ENCODE results near the gene ARFGEF3. TPM values are rescaled to one million over a fixed set of nuclear protein-coding genes. Genes with fewer than 3 reads are reported as not detected.

ARFGEF3 gene
- polyA plus RNA-seq, 2 donors, result 0.15 to 0.20 TPM

GRCh38 chr6:138187156-138187555 is 25.4 kb downstream of the ARFGEF3 start:
- no peaks in the 10 kb centered on the region for H3K9me3 ChIP-seq (ENCODE audit: control insufficient read depth in 2 of 2, insufficient read depth in 1 of 2, low read depth in 1 of 2, low read length in 1 of 2)
- no peak overlapping the region for H3K27ac ChIP-seq (ENCODE audit: low read depth in 2 of 2, low read length in 1 of 2)
- no peaks in the 10 kb centered on the region for H3K27me3 ChIP-seq (ENCODE audit: control insufficient read depth in 1 of 2, insufficient read depth in 2 of 2, low read length in 2 of 2)
- no peak overlapping the region for H3K4me3 ChIP-seq (ENCODE audit: low read depth in 1 of 2, low read length in 2 of 2)
- no peaks in the 10 kb centered on the region for H3K4me1 ChIP-seq (ENCODE audit: control insufficient read depth in 2 of 2, insufficient read depth in 2 of 2, low read length in 1 of 2)
- WGBS, 2 donors, result 88 to 95% methylated on average over 4 of the region's 4 CpGs
- no peaks in the 10 kb centered on the region for H3K36me3 ChIP-seq (ENCODE audit: control insufficient read depth in 2 of 2, insufficient read depth in 2 of 2, low read length in 1 of 2)

- H3K27me3 ChIP-seq (ENCODE audit: control insufficient read depth in 1 of 2, insufficient read depth in 2 of 2, low read length in 2 of 2), result no peaks in the 10 kb centered on the region
- WGBS, 2 donors, result 29 to 34% methylated on average over 5 of the region's 5 CpGs
- H3K4me3 ChIP-seq (ENCODE audit: low read depth in 1 of 2, low read length in 2 of 2), result no peak overlapping the region
- no peaks in the 10 kb centered on the region for H3K9me3 ChIP-seq (ENCODE audit: control insufficient read depth in 2 of 2, insufficient read depth in 1 of 2, low read depth in 1 of 2, low read length in 1 of 2)
- H3K36me3 ChIP-seq (ENCODE audit: control insufficient read depth in 2 of 2, insufficient read depth in 2 of 2, low read length in 1 of 2), result no peaks in the 10 kb centered on the region
- H3K27ac ChIP-seq (ENCODE audit: low read depth in 2 of 2, low read length in 1 of 2), result no peak overlapping the region
- no peaks in the 10 kb centered on the region for H3K4me1 ChIP-seq (ENCODE audit: control insufficient read depth in 2 of 2, insufficient read depth in 2 of 2, low read length in 1 of 2)
Measured at GRCh38 chr6:138188278-138188941, 26.7 kb downstream of the ARFGEF3 start.

GRCh38 chr6:138194287-138194686 is 32.5 kb downstream of the ARFGEF3 start:
- H3K27me3 ChIP-seq (ENCODE audit: control insufficient read depth in 1 of 2, insufficient read depth in 2 of 2, low read length in 2 of 2), result no peaks in the 10 kb centered on the region
- no peaks in the 10 kb centered on the region for H3K9me3 ChIP-seq (ENCODE audit: control insufficient read depth in 2 of 2, insufficient read depth in 1 of 2, low read depth in 1 of 2, low read length in 1 of 2)
- H3K27ac ChIP-seq (ENCODE audit: low read depth in 2 of 2, low read length in 1 of 2), result no peak overlapping the region
- H3K4me3 ChIP-seq (ENCODE audit: low read depth in 1 of 2, low read length in 2 of 2), result no peak overlapping the region
- no peaks in the 10 kb centered on the region for H3K36me3 ChIP-seq (ENCODE audit: control insufficient read depth in 2 of 2, insufficient read depth in 2 of 2, low read length in 1 of 2)
- WGBS, 2 donors, result 34 to 35% methylated on average over 4 of the region's 4 CpGs
- H3K4me1 ChIP-seq (ENCODE audit: control insufficient read depth in 2 of 2, insufficient read depth in 2 of 2, low read length in 1 of 2), result no peaks in the 10 kb centered on the region

GRCh38 chr6:138196122-138196738 is 34.5 kb downstream of the ARFGEF3 start:
- Histone ChIP-seq H3K4me1 (ENCODE audit: control insufficient read depth in 2 of 2, insufficient read depth in 2 of 2, low read length in 1 of 2) (no peaks in the 10 kb centered on the region), H3K4me3 (ENCODE audit: low read depth in 1 of 2, low read length in 2 of 2) (no peak overlapping the region), H3K9me3 (ENCODE audit: control insufficient read depth in 2 of 2, insufficient read depth in 1 of 2, low read depth in 1 of 2, low read length in 1 of 2) (no peaks in the 10 kb centered on the region), H3K36me3 (ENCODE audit: control insufficient read depth in 2 of 2, insufficient read depth in 2 of 2, low read length in 1 of 2) (no peaks in the 10 kb centered on the region), H3K27me3 (ENCODE audit: control insufficient read depth in 1 of 2, insufficient read depth in 2 of 2, low read length in 2 of 2) (no peaks in the 10 kb centered on the region), H3K27ac (ENCODE audit: low read depth in 2 of 2, low read length in 1 of 2) (no peak overlapping the region)
- WGBS, 2 donors, result 62 to 70% methylated on average over 3 of the region's 3 CpGs

- Histone ChIP-seq H3K27me3 (ENCODE audit: control insufficient read depth in 1 of 2, insufficient read depth in 2 of 2, low read length in 2 of 2) (no peaks in the 10 kb centered on the region), H3K4me1 (ENCODE audit: control insufficient read depth in 2 of 2, insufficient read depth in 2 of 2, low read length in 1 of 2) (no peaks in the 10 kb centered on the region), H3K9me3 (ENCODE audit: control insufficient read depth in 2 of 2, insufficient read depth in 1 of 2, low read depth in 1 of 2, low read length in 1 of 2) (no peaks in the 10 kb centered on the region), H3K4me3 (ENCODE audit: low read depth in 1 of 2, low read length in 2 of 2) (no peak overlapping the region), H3K36me3 (ENCODE audit: control insufficient read depth in 2 of 2, insufficient read depth in 2 of 2, low read length in 1 of 2) (no peaks in the 10 kb centered on the region), H3K27ac (ENCODE audit: low read depth in 2 of 2, low read length in 1 of 2) (no peak overlapping the region)
- 93 to 95% methylated on average over 7 of the region's 7 CpGs for WGBS, 2 donors
Measured at GRCh38 chr6:138197570-138197969, 35.8 kb downstream of the ARFGEF3 start.

DNA sequence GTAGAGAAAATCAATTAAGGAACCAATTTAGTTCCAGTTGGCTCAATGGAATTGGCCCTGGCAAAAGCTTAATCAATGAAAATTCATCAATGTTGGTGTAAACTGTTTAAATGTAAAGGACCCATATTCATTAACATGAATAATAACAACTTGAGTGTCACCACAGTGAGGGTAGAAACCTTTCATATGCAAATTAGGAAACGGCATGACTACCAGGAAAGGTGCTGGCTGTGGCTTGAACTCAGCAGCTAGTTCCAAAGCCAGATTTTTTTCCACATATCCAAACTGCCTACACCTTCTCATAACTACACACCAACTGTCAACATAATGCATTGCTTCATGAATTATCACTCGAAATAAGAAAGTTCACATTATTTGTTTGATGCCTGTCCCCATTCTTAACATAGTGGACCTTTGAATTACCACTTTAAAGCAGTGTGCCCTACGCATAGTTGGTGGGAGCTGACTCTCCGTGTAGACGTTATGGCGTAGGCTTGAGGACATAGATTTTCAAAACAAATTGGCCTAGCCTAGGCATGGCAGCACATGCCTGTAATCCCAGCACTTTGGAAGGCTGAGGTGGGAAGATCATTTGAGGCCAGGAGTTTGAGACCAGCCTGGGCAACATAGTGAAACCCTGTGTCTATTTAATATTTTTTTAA is 36.8 kb downstream of the ARFGEF3 start:
- Histone ChIP-seq H3K27ac (ENCODE audit: low read depth in 2 of 2, low read length in 1 of 2) (no peak overlapping the region), H3K4me1 (ENCODE audit: control insufficient read depth in 2 of 2, insufficient read depth in 2 of 2, low read length in 1 of 2) (no peaks in the 10 kb centered on the region), H3K36me3 (ENCODE audit: control insufficient read depth in 2 of 2, insufficient read depth in 2 of 2, low read length in 1 of 2) (no peaks in the 10 kb centered on the region), H3K4me3 (ENCODE audit: low read depth in 1 of 2, low read length in 2 of 2) (no peak overlapping the region), H3K27me3 (ENCODE audit: control insufficient read depth in 1 of 2, insufficient read depth in 2 of 2, low read length in 2 of 2) (no peaks in the 10 kb centered on the region), H3K9me3 (ENCODE audit: control insufficient read depth in 2 of 2, insufficient read depth in 1 of 2, low read depth in 1 of 2, low read length in 1 of 2) (no peaks in the 10 kb centered on the region)
- 65 to 67% methylated on average over 6 of the region's 6 CpGs for WGBS, 2 donors

DNA sequence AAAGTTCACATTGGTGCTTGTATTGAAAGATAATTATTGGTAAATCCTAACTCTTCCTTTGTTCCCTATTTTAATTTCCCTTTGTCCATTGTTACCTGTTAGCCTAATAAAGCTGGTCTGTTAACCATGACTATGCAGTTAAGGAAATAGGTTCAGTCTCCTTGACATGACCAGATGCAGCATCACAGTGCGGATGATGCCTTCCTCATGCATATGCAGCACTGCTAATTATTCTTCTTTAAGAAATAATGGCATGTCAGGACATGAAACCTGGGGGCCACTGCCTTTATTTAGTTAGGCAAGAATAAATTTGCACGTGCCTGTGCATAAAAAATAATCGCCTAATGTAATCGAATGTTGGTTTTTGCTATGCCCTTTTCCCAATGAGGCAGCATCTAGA is 40.1 kb downstream of the ARFGEF3 start:
- Histone ChIP-seq H3K4me3 (ENCODE audit: low read depth in 1 of 2, low read length in 2 of 2) (no peak overlapping the region), H3K27me3 (ENCODE audit: control insufficient read depth in 1 of 2, insufficient read depth in 2 of 2, low read length in 2 of 2) (no peaks in the 10 kb centered on the region), H3K4me1 (ENCODE audit: control insufficient read depth in 2 of 2, insufficient read depth in 2 of 2, low read length in 1 of 2) (no peaks in the 10 kb centered on the region), H3K27ac (ENCODE audit: low read depth in 2 of 2, low read length in 1 of 2) (no peak overlapping the region), H3K9me3 (ENCODE audit: control insufficient read depth in 2 of 2, insufficient read depth in 1 of 2, low read depth in 1 of 2, low read length in 1 of 2) (no peaks in the 10 kb centered on the region), H3K36me3 (ENCODE audit: control insufficient read depth in 2 of 2, insufficient read depth in 2 of 2, low read length in 1 of 2) (no peaks in the 10 kb centered on the region)
- WGBS, 2 donors, result 87 to 92% methylated on average over 4 of the region's 4 CpGs

- H3K27me3 ChIP-seq (ENCODE audit: control insufficient read depth in 1 of 2, insufficient read depth in 2 of 2, low read length in 2 of 2), result no peaks in the 10 kb centered on the region
- H3K27ac ChIP-seq (ENCODE audit: low read depth in 2 of 2, low read length in 1 of 2), result no peak overlapping the region
- H3K9me3 ChIP-seq (ENCODE audit: control insufficient read depth in 2 of 2, insufficient read depth in 1 of 2, low read depth in 1 of 2, low read length in 1 of 2), result no peaks in the 10 kb centered on the region
- H3K36me3 ChIP-seq (ENCODE audit: control insufficient read depth in 2 of 2, insufficient read depth in 2 of 2, low read length in 1 of 2), result no peaks in the 10 kb centered on the region
- 52 to 71% methylated on average over 2 of the region's 2 CpGs for WGBS, 2 donors
- H3K4me1 ChIP-seq (ENCODE audit: control insufficient read depth in 2 of 2, insufficient read depth in 2 of 2, low read length in 1 of 2), result no peaks in the 10 kb centered on the region
- no peak overlapping the region for H3K4me3 ChIP-seq (ENCODE audit: low read depth in 1 of 2, low read length in 2 of 2)
Measured at GRCh38 chr6:138203315-138203714, 41.6 kb downstream of the ARFGEF3 start.

GRCh38 chr6:138204303-138204702 is 42.6 kb downstream of the ARFGEF3 start:
- Histone ChIP-seq H3K27ac (ENCODE audit: low read depth in 2 of 2, low read length in 1 of 2) (no peak overlapping the region), H3K9me3 (ENCODE audit: control insufficient read depth in 2 of 2, insufficient read depth in 1 of 2, low read depth in 1 of 2, low read length in 1 of 2) (no peaks in the 10 kb centered on the region), H3K36me3 (ENCODE audit: control insufficient read depth in 2 of 2, insufficient read depth in 2 of 2, low read length in 1 of 2) (no peaks in the 10 kb centered on the region), H3K4me1 (ENCODE audit: control insufficient read depth in 2 of 2, insufficient read depth in 2 of 2, low read length in 1 of 2) (no peaks in the 10 kb centered on the region), H3K27me3 (ENCODE audit: control insufficient read depth in 1 of 2, insufficient read depth in 2 of 2, low read length in 2 of 2) (no peaks in the 10 kb centered on the region), H3K4me3 (ENCODE audit: low read depth in 1 of 2, low read length in 2 of 2) (no peak overlapping the region)
